HG02759 (cell line): ENCODE results near the gene IKZF2.

Experiments used
- ATAC-seq: cut with Tn5 transposase; IDR thresholded peaks from one replicate; pipeline ENCODE4 v1.9.1; 2021; ENCODE audit warnings: mild to moderate bottlenecking, moderate library complexity; ENCODE audit not compliant: unreplicated experiment

Gene IKZF2

GRCh38 chr2:213104092-213104902 is 47.1 kb downstream of the IKZF2 start:
- peak; percentile 44 for ATAC-seq

GRCh38 chr2:213101692-213102460 is 49.5 kb downstream of the IKZF2 start:
- ATAC-seq: no peak

GRCh38 chr2:213101109-213101508 is 50.3 kb downstream of the IKZF2 start:
- ATAC-seq: no peak

GRCh38 chr2:213098612-213099011 is 52.8 kb downstream of the IKZF2 start:
- ATAC-seq: no peak

- no peak for ATAC-seq
Measured at GRCh38 chr2:213091765-213092164, 59.6 kb downstream of the IKZF2 start.

GRCh38 chr2:213090772-213091171 is 60.6 kb downstream of the IKZF2 start:
- ATAC-seq: no peak

- no peak for ATAC-seq
Measured at GRCh38 chr2:213089438-213089837, 62.0 kb downstream of the IKZF2 start.

GRCh38 chr2:213087040-213087439 is 64.4 kb downstream of the IKZF2 start:
- ATAC-seq: peak; percentile 66

- no peak for ATAC-seq
Measured at GRCh38 chr2:213086571-213086970, 64.8 kb downstream of the IKZF2 start.

GRCh38 chr2:213086050-213086449 is 65.4 kb downstream of the IKZF2 start:
- no peak for ATAC-seq

GRCh38 chr2:213085538-213085937 is 65.9 kb downstream of the IKZF2 start:
- ATAC-seq: no peak

- no peak for ATAC-seq
Measured at GRCh38 chr2:213084261-213084660, 67.2 kb downstream of the IKZF2 start.

- ATAC-seq: no peak
Measured at GRCh38 chr2:213080969-213081617, 70.3 kb downstream of the IKZF2 start.

GRCh38 chr2:213079756-213080155 is 71.7 kb downstream of the IKZF2 start:
- ATAC-seq: no peak

GRCh38 chr2:213078686-213079085 is 72.7 kb downstream of the IKZF2 start:
- ATAC-seq: no peak

- ATAC-seq: no peak
Measured at GRCh38 chr2:213069531-213069930, 81.9 kb downstream of the IKZF2 start.

GRCh38 chr2:213068676-213069359 is 82.6 kb downstream of the IKZF2 start:
- no peak for ATAC-seq

- ATAC-seq: no peak
Measured at GRCh38 chr2:213067888-213068287, 83.5 kb downstream of the IKZF2 start.

GRCh38 chr2:213066443-213066743 is 85.0 kb downstream of the IKZF2 start:
- ATAC-seq: peak; percentile 35

- ATAC-seq: peak; percentile 41
Measured at GRCh38 chr2:213065583-213066442, 85.6 kb downstream of the IKZF2 start.
